MM.1S (cell line): ENCODE data around the gene PIKFYVE.

Source experiments
- EZH2 ChIP-seq: fragments of 300-600 bp; sonication (generic); optimal IDR thresholded peaks from 2 replicates; pipeline ENCODE3; 2017; ENCODE audit warnings: low read depth, mild to moderate bottlenecking, antibody characterized with exemption, low read length, mixed read lengths
- TF ChIP-seq, protein P1 (sequence below): fragments of 300-600 bp; sonication (generic); IDR thresholded peaks from 2 replicates; pipeline ENCODE4 v1.5.1; 2016; ENCODE audit warnings: antibody characterized with exemption, low read length, mixed read lengths

DNA sequence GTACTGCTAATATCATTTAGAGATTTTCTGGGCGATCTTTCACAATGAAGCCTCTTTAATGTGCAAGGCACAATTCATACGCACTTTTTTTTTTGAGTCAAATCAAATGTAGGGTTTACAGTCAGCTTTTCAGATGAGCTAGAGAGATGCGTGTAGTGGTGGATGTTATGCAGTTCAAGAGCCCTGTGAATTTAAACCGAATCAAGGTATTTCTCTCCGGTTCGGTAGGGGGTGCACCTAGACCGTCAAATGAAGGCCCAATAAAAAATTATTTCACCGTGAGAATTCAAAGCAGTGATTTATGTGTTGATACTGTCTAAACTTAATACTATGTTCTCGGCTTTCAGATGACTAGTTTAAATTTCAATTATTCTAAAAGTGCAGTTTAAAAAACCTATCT, 141.6 kb downstream of the PIKFYVE start:
- TF ChIP-seq, protein P1, sequence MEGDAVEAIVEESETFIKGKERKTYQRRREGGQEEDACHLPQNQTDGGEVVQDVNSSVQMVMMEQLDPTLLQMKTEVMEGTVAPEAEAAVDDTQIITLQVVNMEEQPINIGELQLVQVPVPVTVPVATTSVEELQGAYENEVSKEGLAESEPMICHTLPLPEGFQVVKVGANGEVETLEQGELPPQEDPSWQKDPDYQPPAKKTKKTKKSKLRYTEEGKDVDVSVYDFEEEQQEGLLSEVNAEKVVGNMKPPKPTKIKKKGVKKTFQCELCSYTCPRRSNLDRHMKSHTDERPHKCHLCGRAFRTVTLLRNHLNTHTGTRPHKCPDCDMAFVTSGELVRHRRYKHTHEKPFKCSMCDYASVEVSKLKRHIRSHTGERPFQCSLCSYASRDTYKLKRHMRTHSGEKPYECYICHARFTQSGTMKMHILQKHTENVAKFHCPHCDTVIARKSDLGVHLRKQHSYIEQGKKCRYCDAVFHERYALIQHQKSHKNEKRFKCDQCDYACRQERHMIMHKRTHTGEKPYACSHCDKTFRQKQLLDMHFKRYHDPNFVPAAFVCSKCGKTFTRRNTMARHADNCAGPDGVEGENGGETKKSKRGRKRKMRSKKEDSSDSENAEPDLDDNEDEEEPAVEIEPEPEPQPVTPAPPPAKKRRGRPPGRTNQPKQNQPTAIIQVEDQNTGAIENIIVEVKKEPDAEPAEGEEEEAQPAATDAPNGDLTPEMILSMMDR: no peak
- TF ChIP-seq EZH2: no peak
